ENCODE results near the gene CTNNBL1.
A peak's percentile ranks its signal among the peaks of the same experiment; 100 is the strongest.

Gene CTNNBL1

DNA sequence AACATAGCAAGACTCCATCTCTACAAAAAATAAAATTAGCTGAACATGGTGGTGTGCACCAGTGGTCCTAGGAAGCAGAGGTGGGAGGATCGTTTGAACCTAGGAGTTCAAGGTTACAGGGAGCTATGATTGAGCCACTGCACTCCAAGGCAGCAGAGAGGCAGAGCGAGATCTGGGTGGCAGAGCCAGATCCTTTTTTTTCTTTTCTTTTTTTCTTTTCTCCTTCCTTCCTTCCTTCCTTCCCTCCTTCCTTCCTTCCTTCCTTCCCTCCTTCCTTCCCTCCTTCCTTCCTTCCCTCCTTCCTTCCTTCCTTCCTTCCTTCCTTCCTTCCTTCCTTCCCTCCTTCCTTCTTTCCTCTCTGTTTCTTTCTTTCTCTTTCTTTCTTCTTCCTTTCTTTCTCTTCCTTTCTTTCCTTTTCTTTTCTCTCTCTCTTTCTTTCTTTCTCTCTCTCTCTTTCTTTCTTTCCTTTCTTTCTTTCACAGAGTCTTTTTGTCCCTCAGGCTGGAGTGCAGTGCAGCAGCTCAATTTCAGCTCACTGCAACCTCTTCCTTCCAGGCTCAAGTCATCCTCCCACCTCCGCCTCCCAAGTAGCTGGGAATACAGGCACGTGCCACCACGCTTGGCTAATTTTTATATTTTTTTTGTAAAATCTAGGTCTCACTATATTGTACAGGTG is 199.9 kb downstream of the CTNNBL1 start:
- Histone ChIP-seq H3K36me3 (ENCODE audit: low read depth) (no peaks in the 10 kb centered on the region), H3K4me3 (ENCODE audit: severe bottlenecking) (no peak overlapping the region), H3K27me3 (ENCODE audit: insufficient read depth, poor library complexity, severe bottlenecking) (no peaks in the 10 kb centered on the region), H3K9me3 (ENCODE audit: severe bottlenecking) (no peaks in the 10 kb centered on the region), H3K27ac (ENCODE audit: poor library complexity, severe bottlenecking) (no peak overlapping the region), H3K4me1 (ENCODE audit: insufficient read depth, poor library complexity, severe bottlenecking) (peaks cover 9% of the 10 kb centered on the region)
- ATAC-seq (ENCODE audit: low read depth) (no peak), DNase-seq (ENCODE audit: low spot score) (no peak)
- TF ChIP-seq, protein P1, sequence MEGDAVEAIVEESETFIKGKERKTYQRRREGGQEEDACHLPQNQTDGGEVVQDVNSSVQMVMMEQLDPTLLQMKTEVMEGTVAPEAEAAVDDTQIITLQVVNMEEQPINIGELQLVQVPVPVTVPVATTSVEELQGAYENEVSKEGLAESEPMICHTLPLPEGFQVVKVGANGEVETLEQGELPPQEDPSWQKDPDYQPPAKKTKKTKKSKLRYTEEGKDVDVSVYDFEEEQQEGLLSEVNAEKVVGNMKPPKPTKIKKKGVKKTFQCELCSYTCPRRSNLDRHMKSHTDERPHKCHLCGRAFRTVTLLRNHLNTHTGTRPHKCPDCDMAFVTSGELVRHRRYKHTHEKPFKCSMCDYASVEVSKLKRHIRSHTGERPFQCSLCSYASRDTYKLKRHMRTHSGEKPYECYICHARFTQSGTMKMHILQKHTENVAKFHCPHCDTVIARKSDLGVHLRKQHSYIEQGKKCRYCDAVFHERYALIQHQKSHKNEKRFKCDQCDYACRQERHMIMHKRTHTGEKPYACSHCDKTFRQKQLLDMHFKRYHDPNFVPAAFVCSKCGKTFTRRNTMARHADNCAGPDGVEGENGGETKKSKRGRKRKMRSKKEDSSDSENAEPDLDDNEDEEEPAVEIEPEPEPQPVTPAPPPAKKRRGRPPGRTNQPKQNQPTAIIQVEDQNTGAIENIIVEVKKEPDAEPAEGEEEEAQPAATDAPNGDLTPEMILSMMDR (IDR thresholded peaks at IDR 0.05; ENCODE audit: poor library complexity, severe bottlenecking): no peak

DNA sequence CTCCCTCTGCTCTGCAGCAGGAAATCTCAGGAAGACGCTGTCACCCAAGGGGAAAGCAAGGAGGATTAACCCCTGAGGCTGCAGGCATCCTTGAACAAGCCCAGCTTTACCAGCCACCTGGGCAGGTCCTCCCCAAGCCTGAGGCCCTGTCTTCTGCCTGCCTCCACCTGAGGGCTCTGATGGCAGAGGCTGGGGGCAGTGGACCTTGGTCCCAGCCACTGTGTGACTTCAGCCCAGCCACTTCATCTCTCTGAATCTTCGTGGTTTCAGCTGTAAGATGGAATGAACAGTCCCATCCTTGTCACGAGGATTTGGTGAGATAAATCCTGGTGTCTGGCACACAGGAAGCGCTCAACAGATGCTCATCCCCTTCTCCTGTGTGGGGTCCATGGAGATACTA is 200.6 kb downstream of the CTNNBL1 start:
- peaks cover 17% of the 10 kb centered on the region for H3K4me1 ChIP-seq (ENCODE audit: insufficient read depth, poor library complexity, severe bottlenecking)
- no peak overlapping the region for H3K4me3 ChIP-seq (ENCODE audit: severe bottlenecking)
- DNase-seq (ENCODE audit: low spot score) (no peak), ATAC-seq (ENCODE audit: low read depth) (no peak)
- no peak overlapping the region for H3K27ac ChIP-seq (ENCODE audit: poor library complexity, severe bottlenecking)
- no peaks in the 10 kb centered on the region for H3K27me3 ChIP-seq (ENCODE audit: insufficient read depth, poor library complexity, severe bottlenecking)
- TF ChIP-seq, protein P1 (IDR thresholded peaks at IDR 0.05; ENCODE audit: poor library complexity, severe bottlenecking): no peak
- no peaks in the 10 kb centered on the region for H3K36me3 ChIP-seq (ENCODE audit: low read depth)
- no peaks in the 10 kb centered on the region for H3K9me3 ChIP-seq (ENCODE audit: severe bottlenecking)

DNA sequence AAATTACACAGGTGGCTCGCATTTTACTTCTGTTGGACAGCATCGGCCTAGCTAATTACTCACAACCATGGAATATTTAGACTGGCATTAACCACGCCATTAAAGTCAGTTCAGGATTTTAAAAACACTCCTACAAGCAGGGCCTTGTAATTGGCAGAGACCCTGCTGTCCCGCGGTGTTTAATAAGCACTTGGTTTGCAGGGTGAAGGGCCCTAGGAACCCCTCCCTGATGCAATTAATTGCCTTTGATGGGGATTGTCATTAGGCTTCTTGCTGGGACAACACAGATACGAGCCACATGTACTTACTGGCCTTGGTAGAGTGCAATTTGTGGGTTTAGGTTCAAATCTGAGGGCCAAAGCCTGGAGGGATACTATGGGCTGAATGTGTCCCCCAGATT is 201.3 kb downstream of the CTNNBL1 start:
- no peak for DNase-seq (ENCODE audit: low spot score)
- Histone ChIP-seq H3K27ac (ENCODE audit: poor library complexity, severe bottlenecking) (no peak overlapping the region), H3K27me3 (ENCODE audit: insufficient read depth, poor library complexity, severe bottlenecking) (no peaks in the 10 kb centered on the region), H3K4me3 (ENCODE audit: severe bottlenecking) (no peak overlapping the region), H3K4me1 (ENCODE audit: insufficient read depth, poor library complexity, severe bottlenecking) (peaks cover 21% of the 10 kb centered on the region), H3K36me3 (ENCODE audit: low read depth) (no peaks in the 10 kb centered on the region), H3K9me3 (ENCODE audit: severe bottlenecking) (no peaks in the 10 kb centered on the region)
- no peak for ATAC-seq (ENCODE audit: low read depth)
- TF ChIP-seq, protein P1 (IDR thresholded peaks at IDR 0.05; ENCODE audit: poor library complexity, severe bottlenecking): no peak

DNA sequence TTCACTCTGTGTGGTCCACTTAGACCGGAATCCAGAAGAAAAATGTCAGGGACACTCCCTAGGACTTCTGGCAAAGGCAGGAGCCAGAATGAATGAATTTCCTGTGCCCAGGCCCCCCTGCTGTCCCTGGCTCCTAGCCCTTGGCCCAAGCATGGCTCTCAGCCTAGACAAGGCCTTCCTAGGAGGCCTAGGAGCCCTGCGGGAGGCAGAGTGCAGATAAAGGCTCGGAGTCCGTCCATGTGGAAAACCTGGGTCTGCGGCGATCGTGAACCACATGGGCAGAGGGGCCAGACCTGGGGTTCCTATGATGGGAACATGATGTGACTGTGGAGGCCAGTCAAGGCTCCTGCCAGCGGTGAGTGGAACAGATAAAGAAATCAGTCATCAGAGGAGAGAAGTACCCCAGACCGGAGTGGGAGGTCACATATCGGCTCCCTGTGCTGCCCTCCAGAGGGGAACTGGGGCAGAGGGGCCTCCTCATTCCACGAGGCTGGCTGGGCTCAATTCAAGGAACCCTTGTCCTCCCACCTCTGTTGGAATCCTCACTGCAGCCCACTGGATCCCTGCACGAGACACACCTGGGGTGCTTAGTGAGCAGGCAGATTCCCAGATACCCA is 203.2 kb downstream of the CTNNBL1 start:
- no peak overlapping the region for H3K27ac ChIP-seq (ENCODE audit: poor library complexity, severe bottlenecking)
- peaks cover 21% of the 10 kb centered on the region for H3K4me1 ChIP-seq (ENCODE audit: insufficient read depth, poor library complexity, severe bottlenecking)
- ATAC-seq (ENCODE audit: low read depth) (no peak), DNase-seq (ENCODE audit: low spot score) (peak; percentile 79)
- TF ChIP-seq, protein P1 (IDR thresholded peaks at IDR 0.05; ENCODE audit: poor library complexity, severe bottlenecking): peak; percentile 19
- H3K36me3 ChIP-seq (ENCODE audit: low read depth): no peaks in the 10 kb centered on the region
- H3K27me3 ChIP-seq (ENCODE audit: insufficient read depth, poor library complexity, severe bottlenecking): peaks cover 2% of the 10 kb centered on the region
- H3K4me3 ChIP-seq (ENCODE audit: severe bottlenecking): no peak overlapping the region
- no peaks in the 10 kb centered on the region for H3K9me3 ChIP-seq (ENCODE audit: severe bottlenecking)
